Myocyte (in vitro differentiated cells): ENCODE measurements around the gene PDZD7. TPM values are rescaled to one million over a fixed set of nuclear protein-coding genes. Genes with fewer than 3 reads are reported as not detected.

Source experiments
- DNase-seq: peaks from one replicate; pipeline ENCODE4 v3.0.0-alpha.2; 2012; ENCODE audit warnings: low read depth
- total RNA-seq: library from RNA; depleted of rRNA; stranded (reverse); fragments of >200 nt; gene quantifications from 2 replicates; pipeline ENCODE4 v1.2.3, GENCODE V29; 2014

PDZD7 gene
- total RNA-seq, 1 donor from 2014 or later = 1.9 TPM

- no peak for DNase-seq
Measured at GRCh38 chr10:101020427-101021075, 10.4 kb downstream of the PDZD7 start.

GRCh38 chr10:101019440-101019703 is 11.6 kb downstream of the PDZD7 start:
- no peak for DNase-seq

GRCh38 chr10:101018600-101019439 is 12.1 kb downstream of the PDZD7 start:
- DNase-seq = peak; percentile 93

- no peak for DNase-seq
Measured at GRCh38 chr10:101018118-101018599, 12.8 kb downstream of the PDZD7 start.

- DNase-seq = no peak
Measured at GRCh38 chr10:101016814-101017213, 14.1 kb downstream of the PDZD7 start.

- no peak for DNase-seq
Measured at GRCh38 chr10:101015582-101015973, 15.4 kb downstream of the PDZD7 start.

- peak; percentile 71 for DNase-seq
Measured at GRCh38 chr10:101014966-101015581, 15.9 kb downstream of the PDZD7 start.

- DNase-seq = peak; percentile 75
Measured at GRCh38 chr10:101014230-101014884, 16.6 kb downstream of the PDZD7 start.

GRCh38 chr10:101013365-101013825 is 17.5 kb downstream of the PDZD7 start:
- no peak for DNase-seq

GRCh38 chr10:101012525-101013364 is 18.2 kb downstream of the PDZD7 start:
- DNase-seq = peak; percentile 99

- DNase-seq = peak; percentile 54
Measured at GRCh38 chr10:101011517-101012423, 19.2 kb downstream of the PDZD7 start.

- no peak for DNase-seq
Measured at GRCh38 chr10:101010329-101010728, 20.6 kb downstream of the PDZD7 start.

- DNase-seq = no peak
Measured at GRCh38 chr10:101008823-101009423, 22.0 kb downstream of the PDZD7 start.

GRCh38 chr10:101007915-101008822 is 22.8 kb downstream of the PDZD7 start:
- peak; percentile 57 for DNase-seq

GRCh38 chr10:101007099-101007711 is 23.7 kb downstream of the PDZD7 start:
- peak; percentile 86 for DNase-seq

- peak; percentile 50 for DNase-seq
Measured at GRCh38 chr10:101006593-101007098, 24.3 kb downstream of the PDZD7 start.

- DNase-seq = no peak
Measured at GRCh38 chr10:101005869-101006567, 24.9 kb downstream of the PDZD7 start.
